Colonic mucosa (tissue), 4 donors: Measurements from ENCODE around the gene LIG3. TPM values are rescaled to one million over a fixed set of nuclear protein-coding genes. Genes with fewer than 3 reads are reported as not detected.

ENCODE experiments used
- DNase-seq: peaks from one replicate; pipeline ENCODE4 v3.0.0-alpha.2; 2020
- H3K27ac ChIP-seq: fragments of 200-600 bp; one replicate; pipeline ENCODE4 v1.8.0; 2021
- H3K27me3 ChIP-seq: fragments of 200-600 bp; one replicate; pipeline ENCODE4 v1.8.0; 2021
- H3K36me3 ChIP-seq: fragments of 200-600 bp; one replicate; pipeline ENCODE4 v1.8.0; 2021
- H3K4me1 ChIP-seq: fragments of 200-600 bp; one replicate; pipeline ENCODE4 v1.8.0; 2021; ENCODE audit warnings: mild to moderate bottlenecking
- H3K4me3 ChIP-seq: fragments of 200-600 bp; one replicate; pipeline ENCODE4 v1.8.0; 2021
- H3K9ac ChIP-seq, 2 donors: one replicate each; pipeline ENCODE4 v1.7.0; 2013; ENCODE audit warnings: control low read depth in 2 of 2, low read depth in 2 of 2, low read length in 2 of 2
- H3K9me3 ChIP-seq: fragments of 200-600 bp; one replicate; pipeline ENCODE4 v1.8.0; 2021
- CTCF ChIP-seq: fragments of 200-600 bp; IDR thresholded peaks from one replicate; pipeline ENCODE4 v1.8.0; 2022; ENCODE audit warnings: antibody characterized with exemption, mild to moderate bottlenecking
- intact Hi-C: fragments of 100-400 bp; cut with DNase I; formaldehyde crosslinking; loops from one replicate; pipeline ENCODE4 v1.14.1; 2022
- total RNA-seq, 2 donors: library from RNA; stranded (reverse); fragmentation: NEBNext Ultra II Directional in 1 of 2; extraction: Animal tissue kit (Norgen Biotek cat#: 25700) in 1 of 2; gene quantifications; one replicate each; pipeline ENCODE4 v1.2.1, GENCODE V29; 2021
- donor health status: healthy.
- donor health status: DM: no; HTN: no; CAD: no.
- donor health status: DM: no; HTN: no; CAD: no.

The LIG3 gene
- total RNA-seq, 2 donors from 2014 or later: 29.1 to 42.9 TPM

GRCh38 chr17:35046245-35046644, 65.9 kb downstream of the LIG3 start:
- Histone ChIP-seq H3K4me1 (peaks cover 10% of the 10 kb centered on the region), H3K9me3 (no peaks in the 10 kb centered on the region), H3K27me3 (no peaks in the 10 kb centered on the region), H3K4me3 (no peak overlapping the region), H3K27ac (peak overlapping the region; percentile 34), H3K36me3 (no peaks in the 10 kb centered on the region), H3K9ac (peak overlapping the region in 1 of 2 donors; percentile 51)
- DNase-seq: no peak
- intact Hi-C loops: no loop called here
- TF ChIP-seq CTCF: no peak

- H3K36me3 ChIP-seq: no peaks in the 10 kb centered on the region
- peak overlapping the region in 1 of 2 donors; percentile 51 for H3K9ac ChIP-seq
- no peaks in the 10 kb centered on the region for H3K27me3 ChIP-seq
- no peak for DNase-seq
- H3K4me1 ChIP-seq: peaks cover 10% of the 10 kb centered on the region
- intact Hi-C loops: no loop called here
- TF ChIP-seq CTCF: no peak
- peak overlapping the region; percentile 34 for H3K27ac ChIP-seq
- no peaks in the 10 kb centered on the region for H3K9me3 ChIP-seq
- H3K4me3 ChIP-seq: no peak overlapping the region
These were observed 66.5 kb downstream of the LIG3 start for GRCh38 chr17:35046740-35047283.

GRCh38 chr17:35048685-35049379, 68.5 kb downstream of the LIG3 start:
- H3K36me3 ChIP-seq: no peaks in the 10 kb centered on the region
- no peak for TF ChIP-seq CTCF
- no peak overlapping the region for H3K4me3 ChIP-seq
- DNase-seq: no peak
- H3K27me3 ChIP-seq: no peaks in the 10 kb centered on the region
- H3K9me3 ChIP-seq: no peaks in the 10 kb centered on the region
- H3K27ac ChIP-seq: no peak overlapping the region
- no peak overlapping the region for H3K9ac ChIP-seq
- H3K4me1 ChIP-seq: peaks cover 17% of the 10 kb centered on the region
- intact Hi-C loops: no loop called here

GRCh38 chr17:35050170-35050569, 69.9 kb downstream of the LIG3 start:
- Histone ChIP-seq H3K27me3 (no peaks in the 10 kb centered on the region), H3K4me1 (peaks cover 13% of the 10 kb centered on the region), H3K27ac (peak overlapping the region; percentile 69), H3K4me3 (no peak overlapping the region), H3K36me3 (no peaks in the 10 kb centered on the region), H3K9me3 (no peaks in the 10 kb centered on the region), H3K9ac (no peak overlapping the region)
- intact Hi-C loops: no loop called here
- no peak for TF ChIP-seq CTCF
- DNase-seq: no peak

GRCh38 chr17:35051183-35051578, 70.9 kb downstream of the LIG3 start:
- Histone ChIP-seq H3K4me3 (no peak overlapping the region), H3K36me3 (no peaks in the 10 kb centered on the region), H3K27me3 (no peaks in the 10 kb centered on the region), H3K9ac (peak overlapping the region in 1 of 2 donors; percentile 4), H3K27ac (peak overlapping the region; percentile 69), H3K9me3 (no peaks in the 10 kb centered on the region), H3K4me1 (peaks cover 6% of the 10 kb centered on the region)
- intact Hi-C loops: no loop called here
- no peak for TF ChIP-seq CTCF
- no peak for DNase-seq
